ENCODE data around the gene RPL13A. TPM values are rescaled to one million over a fixed set of nuclear protein-coding genes. Genes with fewer than 3 reads are reported as not detected.

RPL13A gene
- total and polyA plus RNA-seq, 2 of the 13 experiments (the other 11 are each of a cell fraction or from before 2014, with no cell fraction given) = 2,601 to 3,407 TPM

GRCh38 chr19:49506575-49507105 lies 19.2 kb downstream of the RPL13A start:
- no peak overlapping the region for H3K27ac ChIP-seq (ENCODE audit: extremely low read length, insufficient read depth, low read length)
- no TSS peak for BruUV-seq (replicated peaks)
- peak; percentile 71 for DNase-seq (ENCODE audit: low spot score)
- no peaks in the 10 kb centered on the region for H3K9me3 ChIP-seq (ENCODE audit: low read length)
- peak; percentile 66 for ATAC-seq
- ChIA-PET POLR2A (interaction anchor here (0.6 to 1.2 kb wide), 4 partner anchors 11 to 74 kb away, joined by 3 to 9 read pairs (median 4); partner anchors contain the start of genes NOSIP and RPS11), CTCF (ENCODE audit: low intra/inter-chr PET ratio, low total read pairs) (interaction anchor here (2.1 to 3.3 kb wide), 2 partner anchors 40 to 65 kb away, joined by 31 to 47 read pairs; no protein-coding TSS in a partner anchor)
- intact Hi-C loops (cut with micrococcal nuclease; ENCODE audit: unreplicated experiment) = loop anchor here (1.0 kb wide), 1 partner anchor 41 kb away; no protein-coding TSS in a partner anchor
- 15% methylated on average over 7 of the region's 8 CpGs for WGBS (ENCODE audit: low lambda C conversion rate)
- H3K4me2 ChIP-seq (ENCODE audit: low read depth, low read length) = peak overlapping the region; percentile 63; the same call in 1 of the 2 replicates
- H3K27me3 ChIP-seq (ENCODE audit: control insufficient read depth in 1 of 2, insufficient read depth in 2 of 2, low read length in 2 of 2) = no peaks in the 10 kb centered on the region
- H2AFZ ChIP-seq (ENCODE audit: low read length) = no peak overlapping the region
- in situ Hi-C loops (cut with HindIII; ENCODE audit: extremely low pct_ligation_motif_present, low pct_unique_long_range_greater_than_20kb) = loop anchor here (5.0 kb wide), 1 partner anchor 36 kb away; no protein-coding TSS in a partner anchor
- no peaks in the 10 kb centered on the region for H4K20me1 ChIP-seq (ENCODE audit: insufficient read depth, low read length)
- H3K4me1 ChIP-seq (ENCODE audit: insufficient read depth, low read length) = peaks cover 53% of the 10 kb centered on the region
- peak overlapping the region in 1 of 3 experiments; percentile 30; a peak in 1 of 6 replicates for H3K4me3 ChIP-seq (replicated peaks in 1 of 3; ENCODE audit: insufficient read depth in 1 of 3, low read depth in 2 of 3, low read length in 3 of 3)
- H3K36me3 ChIP-seq (replicated peaks in 1 of 2; ENCODE audit: control insufficient read depth in 1 of 2, insufficient read depth in 2 of 2, low read length in 2 of 2) = no peaks in the 10 kb centered on the region
- H3K79me2 ChIP-seq (ENCODE audit: insufficient read depth, low read length) = no peaks in the 10 kb centered on the region
- no peak overlapping the region for H3K9ac ChIP-seq (ENCODE audit: insufficient read depth, low read depth, low read length)
- peak; percentile 79 for FAIRE-seq
- peak; percentile 89 for TF ChIP-seq SMC3 (IDR thresholded peaks at IDR 0.05; ENCODE audit: low read length)
- TF ChIP-seq HMGXB3 (CRISPR knock-in tag; IDR thresholded peaks at IDR 0.05; ENCODE audit: borderline replicate concordance) = no peak
- no peak for TF ChIP-seq PRDM4 (CRISPR knock-in tag; IDR thresholded peaks at IDR 0.05; ENCODE audit: borderline replicate concordance)
- TF ChIP-seq UBTF (CRISPR knock-in tag; IDR thresholded peaks at IDR 0.05) = no peak
- no peak for TF ChIP-seq LBX2 (CRISPR knock-in tag; IDR thresholded peaks at IDR 0.05; ENCODE audit: borderline replicate concordance)
- TF ChIP-seq CREM (IDR thresholded peaks at IDR 0.05) = no peak
- TF ChIP-seq CREM (CRISPR knock-in tag; IDR thresholded peaks at IDR 0.05) = no peak
- no peak for TF ChIP-seq ZNF414 (CRISPR knock-in tag; IDR thresholded peaks at IDR 0.05)
- TF ChIP-seq FOXM1 (CRISPR knock-in tag; IDR thresholded peaks at IDR 0.05) = no peak
- no peak for TF ChIP-seq ZNF879 (CRISPR knock-in tag; IDR thresholded peaks at IDR 0.05)
- no peak for TF ChIP-seq YEATS2 (CRISPR knock-in tag; IDR thresholded peaks at IDR 0.05; ENCODE audit: borderline replicate concordance)

All from HepG2 (cell line).